MM.1S (cell line): ENCODE measurements around the gene PLCG2.

ENCODE experiments used
- DNase-seq: peaks from one replicate; pipeline ENCODE4 v3.0.0-alpha.2; 2015
- H2AFZ ChIP-seq: fragments of 300-600 bp; sonication (generic); 2 replicates; pipeline ENCODE4 v1.6.0; 2016; ENCODE audit warnings: antibody characterized with exemption, low read length
- H3F3A ChIP-seq: fragments of 300-600 bp; sonication (generic); 2 replicates; pipeline ENCODE4 v1.6.1; 2016; ENCODE audit warnings: mild to moderate bottlenecking, antibody characterized with exemption, low read length, moderate library complexity, mixed read lengths; ENCODE audit not compliant: insufficient read depth
- H3K27ac ChIP-seq: fragments of 300-600 bp; sonication (generic); 2 replicates; pipeline ENCODE4 v1.5.1; 2016; ENCODE audit warnings: mild to moderate bottlenecking, low read length
- H3K27me3 ChIP-seq: fragments of 300-600 bp; sonication (generic); replicated peaks from 2 replicates; pipeline ENCODE4 v1.6.0; 2016; ENCODE audit warnings: low read length; ENCODE audit not compliant: insufficient read depth
- H3K36me3 ChIP-seq: fragments of 300-600 bp; sonication (generic); replicated peaks from 2 replicates; pipeline ENCODE4 v1.6.1; 2016; ENCODE audit warnings: mild to moderate bottlenecking, low read length, mixed read lengths; ENCODE audit not compliant: insufficient read depth
- H3K4me1 ChIP-seq: fragments of 300-600 bp; sonication (generic); 2 replicates; pipeline ENCODE4 v1.6.1; 2016; ENCODE audit warnings: low read length, mixed read lengths
- H3K4me2 ChIP-seq: fragments of 300-600 bp; sonication (generic); 2 replicates; pipeline ENCODE4 v1.6.0; 2016; ENCODE audit warnings: low read depth, low read length
- H3K4me3 ChIP-seq: fragments of 300-600 bp; sonication (generic); 2 replicates; pipeline ENCODE4 v1.5.1; 2016; ENCODE audit warnings: low read length, mixed read lengths
- H3K79me2 ChIP-seq: fragments of 300-600 bp; sonication (generic); 2 replicates; pipeline ENCODE4 v1.6.1; 2016; ENCODE audit warnings: mixed run types, low read length, mixed read lengths
- H3K9ac ChIP-seq: fragments of 300-600 bp; sonication (generic); 2 replicates; pipeline ENCODE4 v1.6.1; 2016; ENCODE audit warnings: low read length, mixed read lengths
- H3K9me2 ChIP-seq: fragments of 300-600 bp; sonication (generic); replicated peaks from 2 replicates; pipeline ENCODE4 v1.6.1; 2016; ENCODE audit warnings: mild to moderate bottlenecking, low read length, mixed read lengths; ENCODE audit not compliant: insufficient read depth
- H3K9me3 ChIP-seq: fragments of 300-600 bp; sonication (generic); replicated peaks from 2 replicates; pipeline ENCODE4 v1.6.1; 2016; ENCODE audit warnings: mild to moderate bottlenecking, low read length, mixed read lengths; ENCODE audit not compliant: insufficient read depth
- H4K20me1 ChIP-seq: fragments of 300-600 bp; sonication (generic); 2 replicates; pipeline ENCODE4 v1.6.1; 2016; ENCODE audit warnings: mild to moderate bottlenecking, low read length, moderate library complexity, mixed read lengths; ENCODE audit not compliant: insufficient read depth
- EZH2 ChIP-seq: fragments of 300-600 bp; sonication (generic); optimal IDR thresholded peaks from 2 replicates; pipeline ENCODE3; 2017; ENCODE audit warnings: low read depth, mild to moderate bottlenecking, antibody characterized with exemption, low read length, mixed read lengths
- EZH2phosphoT487 ChIP-seq: fragments of 300-600 bp; sonication (generic); IDR thresholded peaks from 2 replicates; pipeline ENCODE4 v1.6.1; 2018; ENCODE audit warnings: antibody characterized with exemption, low read length
- TF ChIP-seq, protein P1 (sequence below): fragments of 300-600 bp; sonication (generic); IDR thresholded peaks from 2 replicates; pipeline ENCODE4 v1.5.1; 2016; ENCODE audit warnings: antibody characterized with exemption, low read length, mixed read lengths

Gene PLCG2

DNA sequence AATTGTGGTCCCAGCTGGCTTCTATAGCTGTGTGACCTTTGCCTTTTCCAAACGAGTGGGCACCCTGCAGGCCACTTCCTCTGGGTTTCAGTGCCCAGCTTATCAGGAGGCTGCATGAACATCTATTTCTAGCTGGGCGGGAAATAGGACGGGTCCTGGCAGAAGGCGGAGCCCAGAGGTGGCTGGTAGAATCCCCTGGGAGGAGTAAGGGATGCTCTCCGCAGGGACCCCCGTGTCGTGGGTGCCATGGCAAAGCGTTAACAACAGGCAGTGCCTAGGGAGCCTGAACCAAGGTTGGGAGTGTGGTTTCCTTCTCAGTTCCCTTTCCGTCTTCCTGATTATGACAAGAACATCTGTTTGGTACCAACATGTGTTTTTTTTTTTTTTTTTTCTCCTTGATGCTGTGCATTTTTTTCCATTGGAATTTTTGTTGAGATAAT lies 58.2 kb downstream of the PLCG2 start:
- H3K9ac ChIP-seq, result peak overlapping the region; percentile 49
- peaks cover 8% of the 10 kb centered on the region; the same call in 1 of the 2 replicates for H3F3A ChIP-seq
- no peaks in the 10 kb centered on the region for H4K20me1 ChIP-seq
- DNase-seq, result no peak
- peaks cover 39% of the 10 kb centered on the region for H3K79me2 ChIP-seq
- peak overlapping the region; percentile 57 for H3K4me2 ChIP-seq
- H3K9me3 ChIP-seq, result no peaks in the 10 kb centered on the region
- H3K9me2 ChIP-seq, result no peaks in the 10 kb centered on the region
- no peak overlapping the region for H2AFZ ChIP-seq
- TF ChIP-seq, protein P1, sequence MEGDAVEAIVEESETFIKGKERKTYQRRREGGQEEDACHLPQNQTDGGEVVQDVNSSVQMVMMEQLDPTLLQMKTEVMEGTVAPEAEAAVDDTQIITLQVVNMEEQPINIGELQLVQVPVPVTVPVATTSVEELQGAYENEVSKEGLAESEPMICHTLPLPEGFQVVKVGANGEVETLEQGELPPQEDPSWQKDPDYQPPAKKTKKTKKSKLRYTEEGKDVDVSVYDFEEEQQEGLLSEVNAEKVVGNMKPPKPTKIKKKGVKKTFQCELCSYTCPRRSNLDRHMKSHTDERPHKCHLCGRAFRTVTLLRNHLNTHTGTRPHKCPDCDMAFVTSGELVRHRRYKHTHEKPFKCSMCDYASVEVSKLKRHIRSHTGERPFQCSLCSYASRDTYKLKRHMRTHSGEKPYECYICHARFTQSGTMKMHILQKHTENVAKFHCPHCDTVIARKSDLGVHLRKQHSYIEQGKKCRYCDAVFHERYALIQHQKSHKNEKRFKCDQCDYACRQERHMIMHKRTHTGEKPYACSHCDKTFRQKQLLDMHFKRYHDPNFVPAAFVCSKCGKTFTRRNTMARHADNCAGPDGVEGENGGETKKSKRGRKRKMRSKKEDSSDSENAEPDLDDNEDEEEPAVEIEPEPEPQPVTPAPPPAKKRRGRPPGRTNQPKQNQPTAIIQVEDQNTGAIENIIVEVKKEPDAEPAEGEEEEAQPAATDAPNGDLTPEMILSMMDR, result no peak
- TF ChIP-seq EZH2phosphoT487, result no peak
- TF ChIP-seq EZH2, result no peak
- H3K4me3 ChIP-seq, result no peak overlapping the region
- no peaks in the 10 kb centered on the region for H3K27me3 ChIP-seq
- peaks cover 32% of the 10 kb centered on the region for H3K4me1 ChIP-seq
- peak overlapping the region; percentile 79 for H3K27ac ChIP-seq
- H3K36me3 ChIP-seq, result no peaks in the 10 kb centered on the region

DNA sequence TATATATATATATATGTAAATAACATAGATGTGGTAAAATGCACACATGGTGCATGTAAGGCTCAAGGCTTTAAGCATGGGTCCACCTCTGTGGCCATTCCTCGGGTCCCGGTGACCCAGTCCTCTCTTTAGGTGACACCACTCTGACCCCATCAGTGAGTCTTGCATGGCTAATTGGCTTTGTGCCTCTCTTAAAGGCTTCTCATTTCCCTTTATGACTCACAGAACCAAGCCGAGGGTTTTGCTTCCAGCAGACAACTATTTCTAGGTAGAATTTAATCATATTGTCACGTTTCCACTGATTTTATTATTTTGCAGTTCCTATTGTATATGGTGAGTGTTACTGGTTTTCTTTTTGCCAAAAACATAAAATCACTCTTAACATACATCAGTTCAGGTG lies 59.7 kb downstream of the PLCG2 start:
- H3K79me2 ChIP-seq, result peaks cover 29% of the 10 kb centered on the region
- H3K27me3 ChIP-seq, result no peaks in the 10 kb centered on the region
- no peaks in the 10 kb centered on the region for H3K36me3 ChIP-seq
- H3K27ac ChIP-seq, result no peak overlapping the region
- H3K4me2 ChIP-seq, result no peak overlapping the region
- DNase-seq, result no peak
- H3K9me2 ChIP-seq, result no peaks in the 10 kb centered on the region
- H3K4me1 ChIP-seq, result peaks cover 28% of the 10 kb centered on the region
- no peaks in the 10 kb centered on the region for H3K9me3 ChIP-seq
- peaks cover 8% of the 10 kb centered on the region; the same call in 1 of the 2 replicates for H3F3A ChIP-seq
- H3K9ac ChIP-seq, result no peak overlapping the region
- H3K4me3 ChIP-seq, result no peak overlapping the region
- H4K20me1 ChIP-seq, result no peaks in the 10 kb centered on the region
- H2AFZ ChIP-seq, result no peak overlapping the region
- TF ChIP-seq, protein P1, result no peak
- TF ChIP-seq EZH2phosphoT487 (no peak), EZH2 (no peak)

DNA sequence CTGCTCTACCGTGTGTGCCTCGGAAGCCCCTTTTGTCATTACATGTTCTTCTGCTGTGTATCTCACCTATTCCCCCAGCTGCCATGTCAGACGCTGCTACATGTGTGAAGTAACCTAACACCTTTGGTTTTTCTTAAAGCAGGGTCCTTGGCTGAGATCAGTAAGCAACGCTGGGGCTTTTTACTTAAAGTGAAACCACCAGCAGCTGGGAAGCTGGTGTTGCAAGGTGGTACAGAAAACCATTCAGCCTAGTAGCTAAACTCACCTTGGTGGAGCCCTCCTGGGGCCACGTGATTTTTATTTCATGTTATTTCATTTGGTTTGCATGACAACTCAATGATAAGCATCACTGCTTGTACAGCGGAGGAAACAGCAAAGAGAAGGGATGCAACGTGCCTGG lies 62.6 kb downstream of the PLCG2 start:
- no peaks in the 10 kb centered on the region for H3K36me3 ChIP-seq
- no peak overlapping the region for H2AFZ ChIP-seq
- peak; percentile 46 for DNase-seq
- H4K20me1 ChIP-seq, result no peaks in the 10 kb centered on the region
- TF ChIP-seq, protein P1, result no peak
- TF ChIP-seq EZH2phosphoT487 (no peak), EZH2 (no peak)
- H3K27ac ChIP-seq, result peak overlapping the region; percentile 67; the same call in 1 of the 2 replicates
- peak overlapping the region; percentile 50; the same call in 1 of the 2 replicates for H3K4me2 ChIP-seq
- 0 out of 2 replicates have a peak, but pooled peaks cover 3% of the 10 kb centered on the region for H3F3A ChIP-seq
- H3K4me3 ChIP-seq, result no peak overlapping the region
- H3K9me2 ChIP-seq, result no peaks in the 10 kb centered on the region
- no peaks in the 10 kb centered on the region for H3K9me3 ChIP-seq
- peaks cover 13% of the 10 kb centered on the region for H3K79me2 ChIP-seq
- peak overlapping the region; percentile 25; the same call in 1 of the 2 replicates for H3K9ac ChIP-seq
- no peaks in the 10 kb centered on the region for H3K27me3 ChIP-seq
- H3K4me1 ChIP-seq, result peaks cover 16% of the 10 kb centered on the region
